ENCODE results near the gene NDST1. TPM values are rescaled to one million over a fixed set of nuclear protein-coding genes. Genes with fewer than 3 reads are reported as not detected.

The NDST1 gene
- total RNA-seq, 1 experiment from 2014 or later: 33.1 TPM

DNA sequence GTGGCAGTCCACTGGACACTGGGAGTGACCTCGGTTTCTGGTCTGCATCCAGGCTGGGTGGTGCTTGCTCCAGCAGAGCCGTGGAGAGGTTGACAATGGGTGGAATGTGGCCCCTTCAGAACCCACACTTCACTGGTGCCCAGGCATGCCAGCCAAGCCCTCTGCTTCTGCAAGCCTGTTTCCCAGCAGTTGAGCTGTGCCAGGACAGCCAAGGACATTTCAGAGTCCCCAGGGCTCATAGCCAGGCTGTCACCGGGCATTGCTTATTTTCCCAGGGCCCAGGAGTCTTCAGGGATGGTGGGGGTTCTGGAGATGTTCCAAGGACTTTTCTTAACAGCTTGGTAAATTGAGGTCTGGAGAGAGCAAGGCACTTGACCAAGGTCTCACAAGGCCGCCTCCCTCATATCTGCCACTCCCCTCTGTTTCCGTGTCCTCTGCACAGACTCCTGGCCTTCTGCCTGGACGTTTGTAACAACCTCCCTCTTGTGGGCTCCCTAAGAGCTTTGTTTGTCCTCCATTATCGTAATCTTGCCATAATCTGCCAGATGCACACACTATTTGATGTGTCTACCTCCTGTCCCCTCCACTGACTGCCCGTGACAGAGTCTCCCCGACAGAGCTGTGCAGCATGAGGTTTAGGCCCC is 3.8 kb upstream of the NDST1 start:
- no peak for ATAC-seq
- intact Hi-C loops (cut with micrococcal nuclease): no loop called here
- ChIA-PET CTCF (no interaction called here), POLR2A (no interaction called here), RAD21 (ENCODE audit: low non-redundant PET in 1 of 2, low total read pairs in 2 of 2, uncharacterized antibody in 2 of 2, unreplicated experiment in 2 of 2) (no interaction called here)
- TF ChIP-seq SP1 (IDR thresholded peaks at IDR 0.05; ENCODE audit: low read depth): no peak
- TF ChIP-seq ZNF274 (IDR thresholded peaks at IDR 0.05; ENCODE audit: low read depth, low read length): no peak
- no peak for TF ChIP-seq EZH2phosphoT487 (IDR thresholded peaks at IDR 0.05; ENCODE audit: borderline replicate concordance)
- Histone ChIP-seq H3K4me2 (ENCODE audit: low read length) (no peak overlapping the region), H3K9me2 (ENCODE audit: insufficient read depth) (no peaks in the 10 kb centered on the region), H3K9ac (ENCODE audit: low read length) (no peak overlapping the region), H3K36me3 (ENCODE audit: control insufficient read depth in 1 of 2, insufficient read depth in 2 of 2, low read length in 2 of 2) (no peaks in the 10 kb centered on the region), H3K27me3 (ENCODE audit: insufficient read depth, low read length) (no peaks in the 10 kb centered on the region), H3K79me2 (ENCODE audit: insufficient read depth, low read length) (peaks cover 86% of the 10 kb centered on the region), H2AFZ (ENCODE audit: low read depth, low read length, poor library complexity, severe bottlenecking) (no peak overlapping the region), H4K20me1 (ENCODE audit: insufficient read depth) (no peaks in the 10 kb centered on the region; the same call in 1 of the 2 replicates), H3K27ac (ENCODE audit: low read depth, low read length) (no peak overlapping the region), H3K4me1 (ENCODE audit: control insufficient read depth in 1 of 2, insufficient read depth in 2 of 2, low read length in 2 of 2) (peaks cover 4 to 34% of the 10 kb centered on the region in 2 experiments), H3K4me3 (replicated peaks in 1 of 2; ENCODE audit: low read depth in 1 of 2, low read length in 2 of 2) (no peak overlapping the region), H3K9me3 (ENCODE audit: control insufficient read depth in 1 of 2, insufficient read depth in 1 of 2, low read depth in 1 of 2, low read length in 2 of 2) (no peaks in the 10 kb centered on the region)
- no TSS peak for BruUV-seq (replicated peaks)
- no peak for DNase-seq (ENCODE audit: low read depth, low spot score)

DNA sequence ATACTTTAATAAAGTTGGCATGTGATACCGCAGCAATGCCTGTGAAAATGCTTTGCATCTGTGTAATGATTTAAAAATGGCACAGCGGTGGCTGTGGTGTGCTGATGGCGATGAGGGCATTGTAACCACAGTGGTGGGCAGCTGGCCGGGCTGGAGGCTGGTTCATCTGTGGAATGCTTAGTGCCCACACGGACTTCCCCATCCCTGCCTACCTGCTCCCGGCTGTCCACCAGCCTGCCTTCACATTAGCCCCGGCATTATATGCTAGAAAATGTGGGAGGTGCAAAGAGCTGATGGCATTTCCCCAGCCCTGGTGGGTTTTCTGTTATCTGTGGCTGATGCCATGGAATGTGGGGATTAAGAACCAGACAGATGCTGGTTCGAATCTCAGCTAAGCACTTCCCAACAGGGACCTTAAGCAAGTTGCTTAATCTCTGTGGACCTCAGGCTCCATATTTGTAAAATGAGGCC is 2.9 kb upstream of the NDST1 start:
- no peaks in the 10 kb centered on the region for H3K9me2 ChIP-seq (ENCODE audit: insufficient read depth)
- ATAC-seq (no peak), DNase-seq (ENCODE audit: low read depth, low spot score) (no peak)
- BruUV-seq (replicated peaks): no TSS peak
- H4K20me1 ChIP-seq (ENCODE audit: insufficient read depth): no peaks in the 10 kb centered on the region; the same call in 1 of the 2 replicates
- intact Hi-C loops (cut with micrococcal nuclease): no loop called here
- H3K27ac ChIP-seq (ENCODE audit: low read depth, low read length): no peak overlapping the region
- POLR2A ChIA-PET: no interaction called here
- no peaks in the 10 kb centered on the region for H3K9me3 ChIP-seq (ENCODE audit: control insufficient read depth in 1 of 2, insufficient read depth in 1 of 2, low read depth in 1 of 2, low read length in 2 of 2)
- no peak for TF ChIP-seq EZH2 (IDR thresholded peaks at IDR 0.05)
- H3K9ac ChIP-seq (ENCODE audit: low read length): no peak overlapping the region
- peaks cover 77% of the 10 kb centered on the region for H3K79me2 ChIP-seq (ENCODE audit: insufficient read depth, low read length)
- CTCF ChIA-PET: no interaction called here
- no peaks in the 10 kb centered on the region for H3K27me3 ChIP-seq (ENCODE audit: insufficient read depth, low read length)
- no peak overlapping the region for H2AFZ ChIP-seq (ENCODE audit: low read depth, low read length, poor library complexity, severe bottlenecking)
- no peak overlapping the region for H3K4me2 ChIP-seq (ENCODE audit: low read length)
- peaks cover 3 to 34% of the 10 kb centered on the region in 2 experiments; a peak in 3 of 4 replicates for H3K4me1 ChIP-seq (ENCODE audit: control insufficient read depth in 1 of 2, insufficient read depth in 2 of 2, low read length in 2 of 2)
- RAD21 ChIA-PET (ENCODE audit: low non-redundant PET in 1 of 2, low total read pairs in 2 of 2, uncharacterized antibody in 2 of 2, unreplicated experiment in 2 of 2): no interaction called here
- no peak overlapping the region for H3K4me3 ChIP-seq (replicated peaks in 1 of 2; ENCODE audit: low read depth in 1 of 2, low read length in 2 of 2)
- no peaks in the 10 kb centered on the region for H3K36me3 ChIP-seq (ENCODE audit: control insufficient read depth in 1 of 2, insufficient read depth in 2 of 2, low read length in 2 of 2)
